CD4-positive, alpha-beta T cell treated with Interleukin-1 beta for 1 hour (primary cell): ENCODE measurements around the gene ALDH3B1.

Experiments
- DNase-seq, 2 donors: peaks; one replicate each; pipeline ENCODE4 v3.0.0-alpha.2; 2020 to 2022

The ALDH3B1 gene

DNA sequence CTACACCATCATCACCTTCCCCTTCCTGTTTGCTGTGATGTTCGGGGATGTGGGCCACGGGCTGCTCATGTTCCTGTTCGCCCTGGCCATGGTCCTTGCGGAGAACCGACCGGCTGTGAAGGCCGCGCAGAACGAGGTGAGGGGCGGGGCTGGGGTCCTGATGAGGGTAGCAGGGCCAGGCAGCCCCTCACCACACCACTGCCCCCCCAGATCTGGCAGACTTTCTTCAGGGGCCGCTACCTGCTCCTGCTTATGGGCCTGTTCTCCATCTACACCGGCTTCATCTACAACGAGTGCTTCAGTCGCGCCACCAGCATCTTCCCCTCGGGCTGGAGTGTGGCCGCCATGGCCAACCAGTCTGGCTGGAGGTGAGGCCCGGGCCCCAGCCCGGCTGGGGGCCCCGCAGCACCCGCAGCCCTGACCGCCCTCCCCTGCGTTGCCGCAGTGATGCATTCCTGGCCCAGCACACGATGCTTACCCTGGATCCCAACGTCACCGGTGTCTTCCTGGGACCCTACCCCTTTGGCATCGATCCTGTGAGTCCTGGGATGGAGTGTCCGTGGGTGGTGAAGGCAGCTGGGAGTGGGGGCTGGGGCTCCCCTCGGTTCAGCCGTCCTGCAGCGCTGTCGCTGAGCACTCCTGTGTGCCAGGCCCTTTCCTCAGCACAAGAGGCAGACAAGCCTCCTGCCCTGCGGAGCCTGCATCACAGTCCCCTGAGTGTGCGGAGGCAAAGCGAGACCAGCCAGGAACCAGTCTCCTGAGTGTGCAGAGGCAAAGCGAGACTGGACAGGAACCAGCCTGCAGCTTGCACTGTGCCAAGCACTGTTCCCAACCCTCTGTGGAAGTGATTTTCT, 37.5 kb downstream of the ALDH3B1 start:
- no peak for DNase-seq

DNA sequence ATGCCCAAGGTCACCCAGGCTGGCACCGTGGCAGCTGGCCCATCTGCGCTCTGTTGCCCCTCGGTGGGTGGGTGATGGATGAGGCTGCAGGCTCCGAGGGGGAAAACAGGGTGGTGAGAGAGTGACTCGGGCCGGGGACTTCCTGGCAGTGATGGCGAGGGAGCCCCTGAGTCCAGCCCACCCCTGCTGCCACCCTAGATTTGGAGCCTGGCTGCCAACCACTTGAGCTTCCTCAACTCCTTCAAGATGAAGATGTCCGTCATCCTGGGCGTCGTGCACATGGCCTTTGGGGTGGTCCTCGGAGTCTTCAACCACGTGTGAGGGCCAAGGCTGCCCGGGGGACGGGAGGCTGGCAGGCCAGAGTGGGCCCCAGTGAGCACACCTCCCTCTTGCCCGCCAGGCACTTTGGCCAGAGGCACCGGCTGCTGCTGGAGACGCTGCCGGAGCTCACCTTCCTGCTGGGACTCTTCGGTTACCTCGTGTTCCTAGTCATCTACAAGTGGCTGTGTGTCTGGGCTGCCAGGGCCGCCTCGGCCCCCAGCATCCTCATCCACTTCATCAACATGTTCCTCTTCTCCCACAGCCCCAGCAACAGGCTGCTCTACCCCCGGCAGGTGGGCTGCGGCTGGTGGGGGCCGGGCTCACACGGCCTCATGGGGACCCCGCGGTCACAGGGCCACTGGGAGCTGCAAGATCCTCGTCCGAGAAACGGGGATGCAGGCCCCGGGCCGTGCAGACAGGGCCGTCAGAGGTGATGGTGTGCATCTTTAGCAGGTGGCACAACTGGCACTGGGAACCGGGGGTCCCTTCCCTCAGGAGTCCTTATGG, 38.8 kb downstream of the ALDH3B1 start:
- DNase-seq: no peak

DNA sequence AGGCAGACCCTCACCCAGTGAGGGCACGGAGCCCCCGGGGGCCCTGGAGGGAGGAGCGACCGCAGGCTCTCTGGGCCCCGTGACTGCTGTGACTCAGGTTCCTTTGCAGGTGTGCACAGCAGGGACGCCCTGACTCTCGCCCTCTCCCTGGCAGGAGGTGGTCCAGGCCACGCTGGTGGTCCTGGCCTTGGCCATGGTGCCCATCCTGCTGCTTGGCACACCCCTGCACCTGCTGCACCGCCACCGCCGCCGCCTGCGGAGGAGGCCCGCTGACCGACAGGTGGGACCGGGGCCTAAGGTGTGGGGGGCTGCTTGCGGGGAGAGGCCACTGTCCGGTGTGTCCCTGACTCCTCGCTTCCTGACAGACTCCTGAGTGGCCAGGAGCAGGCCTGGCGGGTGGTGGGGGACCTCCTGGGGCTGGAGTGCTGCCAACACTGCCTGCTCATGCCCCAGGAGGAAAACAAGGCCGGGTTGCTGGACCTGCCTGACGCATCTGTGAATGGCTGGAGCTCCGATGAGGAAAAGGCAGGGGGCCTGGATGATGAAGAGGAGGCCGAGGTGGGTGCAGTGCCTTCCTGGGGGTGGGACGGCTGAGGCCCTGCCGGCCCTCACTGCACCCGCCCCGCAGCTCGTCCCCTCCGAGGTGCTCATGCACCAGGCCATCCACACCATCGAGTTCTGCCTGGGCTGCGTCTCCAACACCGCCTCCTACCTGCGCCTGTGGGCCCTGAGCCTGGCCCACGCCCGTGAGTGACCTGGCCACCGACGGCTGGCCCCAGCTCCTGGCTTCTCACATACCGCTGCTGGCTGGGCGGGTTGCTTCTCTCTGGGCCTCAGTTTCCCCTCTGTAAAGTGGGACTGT, 39.6 kb downstream of the ALDH3B1 start:
- no peak for DNase-seq

DNA sequence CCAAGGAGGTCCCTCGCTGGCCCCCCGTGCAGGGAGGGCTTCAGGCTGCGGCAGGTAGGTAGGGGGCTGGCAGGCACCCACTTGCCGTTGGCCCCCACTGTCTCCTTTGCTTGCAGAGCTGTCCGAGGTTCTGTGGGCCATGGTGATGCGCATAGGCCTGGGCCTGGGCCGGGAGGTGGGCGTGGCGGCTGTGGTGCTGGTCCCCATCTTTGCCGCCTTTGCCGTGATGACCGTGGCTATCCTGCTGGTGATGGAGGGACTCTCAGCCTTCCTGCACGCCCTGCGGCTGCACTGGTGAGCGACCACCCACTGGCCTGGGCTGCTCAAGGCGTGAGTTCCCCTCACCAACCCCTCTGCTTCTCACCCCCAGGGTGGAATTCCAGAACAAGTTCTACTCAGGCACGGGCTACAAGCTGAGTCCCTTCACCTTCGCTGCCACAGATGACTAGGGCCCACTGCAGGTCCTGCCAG, 40.3 kb downstream of the ALDH3B1 start:
- no peak for DNase-seq

DNA sequence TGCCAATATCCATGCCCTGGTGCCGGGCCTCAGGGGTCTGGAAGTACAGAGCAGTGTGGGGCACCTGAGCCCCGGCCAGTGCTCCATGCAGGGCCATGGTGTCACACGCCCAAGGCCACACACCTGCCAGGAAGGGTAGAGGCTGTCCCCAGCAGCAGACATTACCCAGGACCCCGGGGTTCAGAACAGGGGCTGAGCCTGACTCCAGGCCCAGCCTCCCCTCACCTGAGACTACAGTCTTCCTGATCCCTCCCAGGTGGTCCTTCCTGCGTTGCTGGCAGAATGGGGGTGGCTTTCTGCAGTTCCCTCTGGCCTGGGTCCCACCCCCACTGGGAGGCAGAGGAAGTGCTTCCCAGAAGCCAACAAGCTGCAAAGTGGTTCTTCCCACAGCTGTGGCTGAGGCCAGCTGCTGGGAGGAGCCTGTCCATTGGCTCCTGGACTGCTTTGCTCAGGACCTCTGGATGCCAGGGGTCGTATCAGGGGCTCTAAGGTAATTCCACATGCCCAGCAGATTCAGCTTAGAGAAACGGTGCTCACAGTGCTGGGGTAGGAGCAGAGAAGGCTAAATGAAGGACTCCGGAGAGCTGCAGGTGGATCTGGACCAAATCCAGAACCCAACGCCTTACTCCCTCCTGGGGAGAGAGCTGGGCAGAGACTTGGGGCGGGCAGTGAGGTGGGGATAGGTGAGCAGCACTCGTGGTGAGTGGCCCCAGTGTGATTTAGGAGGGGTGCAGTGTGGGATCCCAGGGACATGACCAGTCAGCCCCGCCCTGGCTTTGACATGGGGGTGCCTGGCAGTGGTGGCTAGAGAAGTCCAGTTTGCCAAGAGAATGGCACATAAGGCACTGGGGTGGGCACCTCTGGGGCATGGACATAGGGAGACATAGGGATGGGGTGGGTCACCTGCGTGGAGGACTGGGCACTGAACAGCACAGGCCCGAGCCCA, 41.3 kb downstream of the ALDH3B1 start:
- DNase-seq: no peak

DNA sequence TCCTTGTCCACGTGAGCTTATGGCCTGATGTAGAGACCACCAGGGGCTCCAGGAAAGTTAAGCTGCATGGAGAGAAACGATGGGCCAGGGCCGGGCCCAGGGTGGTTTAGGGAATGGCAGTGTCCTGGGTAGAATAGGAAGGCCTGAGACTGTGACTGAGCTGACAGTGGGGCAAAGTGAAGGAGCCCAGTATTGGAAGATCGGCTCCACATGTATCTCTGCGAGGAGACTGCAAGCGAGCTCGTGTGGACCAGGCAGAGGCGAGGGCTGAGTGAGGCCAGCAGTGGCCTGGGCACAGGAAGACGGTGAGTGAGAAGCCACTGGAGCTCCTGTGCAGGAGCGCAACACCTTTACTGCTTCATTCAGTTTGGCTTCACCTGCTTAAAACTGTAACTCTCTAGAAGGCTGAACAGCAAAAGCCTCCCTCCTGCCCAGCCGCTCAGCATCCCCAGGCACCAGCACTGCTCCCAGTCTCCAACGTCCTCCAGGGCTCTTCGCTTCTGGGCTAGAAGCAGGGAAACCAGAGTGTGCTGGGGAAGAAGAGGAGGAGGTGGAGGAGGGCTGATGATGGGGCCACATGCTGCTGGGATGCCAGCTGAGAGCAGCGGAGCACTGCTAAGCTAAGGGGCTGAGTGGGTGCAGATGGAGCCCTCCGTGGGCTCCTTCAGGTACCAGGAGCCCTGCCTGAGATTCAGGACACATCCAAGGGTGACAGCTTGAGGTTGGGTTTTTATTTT, 42.2 kb downstream of the ALDH3B1 start:
- no peak for DNase-seq

DNA sequence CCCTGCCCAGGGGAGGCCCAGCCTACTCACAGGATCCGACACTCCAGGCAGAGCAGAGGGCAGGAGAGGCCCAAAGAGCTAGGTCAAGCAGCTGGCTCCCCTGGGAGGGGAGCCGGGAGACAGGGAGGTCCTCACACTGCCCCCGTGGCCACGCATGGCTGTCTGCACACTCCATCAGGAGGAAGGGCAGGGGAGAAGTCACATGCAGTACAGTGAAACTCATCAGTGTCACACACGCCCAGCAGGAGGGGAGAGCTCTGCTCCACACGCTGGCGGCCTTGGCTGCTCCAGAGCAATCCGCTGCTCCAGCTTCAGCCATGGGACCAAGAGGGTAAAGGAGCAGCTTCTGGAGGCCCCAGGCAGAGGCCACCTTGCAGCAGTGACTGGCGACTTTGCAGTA, 43.0 kb downstream of the ALDH3B1 start:
- DNase-seq: no peak

DNA sequence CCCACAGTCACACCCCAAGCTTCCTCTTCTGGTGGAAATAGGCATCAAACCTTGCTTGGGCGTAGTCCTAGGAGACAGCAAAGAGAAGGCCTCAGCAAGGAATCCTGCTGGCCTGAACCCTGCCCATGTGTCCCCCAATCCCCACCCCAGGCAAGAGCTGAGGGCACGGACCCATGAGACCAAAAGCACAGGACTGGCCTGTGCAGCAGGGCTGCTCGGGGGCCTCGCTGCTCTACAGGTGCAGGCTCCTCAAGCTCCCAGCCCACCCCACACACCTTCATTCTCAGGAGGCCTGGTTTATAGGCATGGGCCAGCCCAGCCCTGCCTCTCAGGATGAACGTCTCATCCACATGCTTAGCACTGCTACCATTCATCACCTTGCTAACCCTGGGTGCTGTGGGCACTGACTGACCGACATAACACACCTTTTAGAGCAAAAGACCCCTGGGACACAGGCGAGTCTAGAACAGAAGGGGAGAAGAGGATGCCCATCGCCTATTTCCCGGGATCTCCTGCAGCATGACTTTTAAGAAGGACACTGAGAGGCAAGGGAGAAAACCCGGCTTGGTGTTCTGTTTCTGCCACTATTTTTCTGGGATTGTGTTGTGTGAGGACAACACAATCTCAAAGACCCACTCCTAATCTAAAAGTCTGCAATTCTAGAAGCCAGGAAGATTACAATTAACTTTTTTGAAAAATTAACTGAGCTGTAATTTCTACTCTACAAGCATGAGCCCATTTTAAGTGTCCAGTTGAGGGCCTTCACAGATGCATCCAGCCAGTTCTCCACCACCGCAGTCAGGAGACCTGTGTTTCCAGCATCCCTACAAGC, 44.1 kb downstream of the ALDH3B1 start:
- DNase-seq: no peak

DNA sequence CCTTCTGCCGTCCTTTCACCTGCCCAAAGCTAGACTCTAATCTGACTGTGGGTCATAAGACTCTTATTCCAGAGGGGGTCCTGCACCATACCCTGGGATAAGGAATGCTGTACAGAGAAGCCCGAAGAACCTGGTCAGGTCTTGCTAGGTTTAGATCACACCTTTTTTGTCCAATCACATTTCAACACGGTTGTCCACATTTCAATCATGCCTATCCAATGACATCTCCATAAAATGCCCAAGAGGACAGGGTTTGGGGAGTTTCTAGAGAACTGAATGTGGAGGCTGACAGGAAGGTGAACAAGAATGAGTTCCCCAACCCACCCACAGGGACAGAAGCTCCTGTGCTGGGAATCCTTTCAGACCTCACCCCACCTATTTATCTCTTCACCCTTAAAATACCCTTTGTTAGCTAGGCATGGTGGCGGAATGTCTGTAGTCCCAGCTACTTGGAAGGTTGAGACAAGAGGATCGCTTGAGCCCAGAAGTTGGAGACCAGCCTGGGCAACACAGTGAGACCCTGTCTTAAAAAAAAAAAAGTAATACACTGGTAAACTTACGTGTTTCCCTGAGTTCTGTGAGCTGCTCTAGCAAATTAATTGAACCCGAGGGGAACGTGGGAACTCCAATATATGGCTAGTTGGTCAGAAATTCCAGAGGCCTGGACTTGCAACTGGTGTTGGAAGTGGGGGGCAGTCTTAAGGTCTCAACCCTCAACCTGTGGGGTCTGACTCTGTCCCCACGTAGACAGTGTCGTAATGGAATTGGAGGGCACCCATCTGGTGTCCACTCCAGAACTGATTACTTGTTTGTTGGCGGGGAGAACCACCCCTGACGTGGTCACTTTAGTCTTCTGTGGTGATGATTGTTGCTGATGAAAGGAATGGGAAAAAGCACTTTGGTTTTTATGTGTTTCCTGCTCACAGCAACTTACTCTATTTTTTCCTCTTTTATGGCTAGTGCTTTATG, 46.5 kb downstream of the ALDH3B1 start:
- DNase-seq: no peak

DNA sequence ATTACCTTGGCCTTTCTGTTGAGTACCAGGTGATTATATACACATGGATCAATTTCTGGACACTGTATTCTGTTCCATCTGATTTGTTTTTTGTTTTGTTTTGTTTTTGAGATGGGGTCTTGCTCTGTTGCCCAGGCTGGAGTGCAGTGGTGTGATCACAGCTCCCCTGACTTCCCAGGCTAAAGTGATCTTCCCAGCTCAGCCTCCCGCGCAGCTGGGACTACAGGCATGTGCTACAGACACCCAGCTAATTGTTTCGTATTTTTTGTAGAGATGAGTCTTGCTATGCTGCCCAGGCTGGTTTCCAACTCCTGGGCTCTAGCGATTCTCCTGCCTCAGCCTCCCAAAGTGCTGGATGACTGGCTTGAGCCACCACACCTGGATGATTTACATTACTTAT, 47.7 kb downstream of the ALDH3B1 start:
- DNase-seq: no peak

DNA sequence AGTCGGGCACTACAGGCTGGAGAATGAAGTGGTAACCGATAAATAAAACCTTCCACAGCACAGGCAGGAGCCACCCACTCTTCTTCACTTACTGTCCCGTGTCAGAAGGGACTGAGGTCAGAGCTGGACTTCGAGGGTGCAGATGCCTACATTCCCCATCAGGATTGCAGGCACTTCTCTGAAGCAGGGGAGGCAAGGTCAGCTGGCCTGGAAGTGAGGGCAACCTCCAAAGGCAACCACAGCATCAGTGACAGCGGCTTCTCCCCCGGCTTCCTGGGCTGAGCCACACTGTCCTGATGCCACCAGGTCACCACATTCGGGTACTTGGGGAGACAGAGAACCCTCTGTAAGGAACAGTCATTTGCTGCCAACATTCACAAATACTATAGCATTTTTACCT, 51.4 kb downstream of the ALDH3B1 start:
- no peak for DNase-seq

DNA sequence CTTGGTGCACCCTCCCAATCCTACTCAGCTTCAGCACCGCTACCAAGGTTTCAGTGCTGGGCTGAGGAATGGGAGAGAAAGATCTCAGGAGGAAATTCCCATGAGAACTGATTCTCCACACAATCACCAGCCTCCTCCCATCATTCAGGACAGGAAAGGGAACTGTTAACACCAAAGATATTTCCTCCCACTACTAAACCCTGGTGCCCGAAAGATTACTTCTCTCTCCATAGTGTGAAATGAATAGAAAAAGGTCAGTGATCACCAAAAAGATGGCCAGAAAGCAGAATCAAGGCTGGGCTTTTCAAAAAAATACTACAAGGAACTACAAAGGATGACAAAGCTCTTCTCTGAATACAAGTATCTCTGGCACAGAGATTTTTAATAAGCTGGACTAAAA, 54.8 kb downstream of the ALDH3B1 start:
- DNase-seq: no peak

DNA sequence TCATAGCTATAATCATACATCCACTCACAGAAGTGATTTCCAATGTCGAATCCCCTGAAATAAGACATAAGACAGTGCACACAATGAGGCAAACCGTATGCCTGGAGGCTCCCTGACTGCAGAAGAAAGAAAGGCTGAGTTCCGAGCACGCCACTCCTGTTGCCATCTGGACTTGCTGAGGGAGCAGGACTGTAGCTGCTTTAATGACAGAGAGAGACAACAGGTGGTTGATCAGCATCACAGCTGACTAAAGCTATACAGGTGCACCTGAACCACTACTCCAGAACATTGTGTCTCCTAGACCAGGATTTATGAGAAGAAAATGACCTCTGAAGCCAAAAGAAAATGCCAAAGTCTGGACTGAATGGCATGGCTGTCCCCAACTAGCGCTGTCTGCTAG, 55.7 kb downstream of the ALDH3B1 start:
- no peak for DNase-seq

DNA sequence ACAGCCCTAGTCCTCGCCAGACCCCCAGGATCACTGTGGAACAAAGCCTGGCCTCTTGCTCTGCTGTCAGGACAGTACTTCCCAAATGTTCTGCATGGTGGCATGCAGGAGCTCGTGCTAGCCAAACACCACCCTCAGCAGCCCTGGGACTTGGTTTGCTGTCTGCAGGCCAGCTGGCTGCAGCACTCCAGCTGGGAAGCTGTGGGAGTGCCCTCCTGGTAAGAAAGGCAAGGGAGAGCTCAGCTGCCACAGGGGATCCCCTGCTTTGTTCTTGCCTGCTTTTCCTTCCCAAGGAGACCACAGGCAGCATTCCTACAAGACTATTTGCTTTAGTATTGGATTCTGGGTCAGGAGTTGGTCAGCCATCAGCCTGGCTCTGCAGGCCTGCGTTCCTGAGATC, 56.6 kb downstream of the ALDH3B1 start:
- no peak for DNase-seq

DNA sequence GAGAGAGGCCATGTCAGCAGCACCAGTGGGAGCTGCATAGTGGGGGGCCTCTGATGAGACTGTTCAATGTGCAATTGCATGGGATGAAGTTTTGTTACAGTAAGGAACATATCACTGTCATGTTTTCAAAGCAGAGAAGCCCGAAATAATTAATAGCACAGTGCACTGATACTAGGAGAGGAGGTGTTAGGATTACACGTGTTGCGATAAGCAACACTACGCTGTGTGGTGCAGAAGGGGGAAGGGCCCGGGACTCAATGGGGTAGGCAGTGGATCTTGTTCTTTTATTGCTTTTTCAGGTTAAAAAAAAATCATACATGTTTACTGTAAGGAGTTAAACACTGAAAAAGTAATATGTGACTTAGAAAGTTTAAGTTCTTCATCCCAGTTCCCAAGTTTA, 57.9 kb downstream of the ALDH3B1 start:
- no peak for DNase-seq

DNA sequence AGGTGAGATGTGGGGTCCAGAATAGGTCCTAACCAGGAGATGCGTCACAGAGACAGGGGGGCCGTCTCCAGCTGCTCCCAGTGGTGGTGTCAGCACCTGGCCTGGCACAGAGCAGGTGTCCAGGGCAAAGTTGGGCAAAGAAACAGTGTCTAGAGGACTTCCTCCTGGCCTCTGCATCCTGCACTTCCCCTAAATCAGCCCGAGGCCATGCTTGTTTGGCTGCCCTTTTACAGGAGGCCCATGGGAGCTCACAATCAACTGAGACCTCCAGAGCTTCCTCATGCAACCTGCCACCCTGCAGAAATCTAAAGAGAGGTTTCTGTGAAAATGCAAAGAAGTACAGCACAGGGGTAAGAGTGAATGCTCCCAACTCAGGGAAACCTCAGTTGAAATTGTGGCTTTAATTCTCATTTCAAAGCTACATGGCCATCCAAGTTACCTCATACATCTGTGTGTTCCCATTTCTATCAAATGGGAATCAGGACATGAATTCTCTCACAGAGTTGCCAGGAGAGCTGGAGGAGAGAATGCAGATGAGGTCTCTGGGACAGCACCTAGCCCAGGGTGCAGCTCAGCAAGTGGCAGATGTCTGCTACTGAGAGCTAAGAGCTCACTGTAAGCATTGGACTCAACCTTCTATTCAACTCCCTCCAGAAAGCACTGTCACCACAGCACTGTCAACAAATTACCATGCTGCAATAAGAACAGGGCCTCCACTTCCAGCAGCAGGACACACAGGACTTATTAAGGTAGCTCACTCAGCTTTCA, 61.3 kb downstream of the ALDH3B1 start:
- DNase-seq: no peak

DNA sequence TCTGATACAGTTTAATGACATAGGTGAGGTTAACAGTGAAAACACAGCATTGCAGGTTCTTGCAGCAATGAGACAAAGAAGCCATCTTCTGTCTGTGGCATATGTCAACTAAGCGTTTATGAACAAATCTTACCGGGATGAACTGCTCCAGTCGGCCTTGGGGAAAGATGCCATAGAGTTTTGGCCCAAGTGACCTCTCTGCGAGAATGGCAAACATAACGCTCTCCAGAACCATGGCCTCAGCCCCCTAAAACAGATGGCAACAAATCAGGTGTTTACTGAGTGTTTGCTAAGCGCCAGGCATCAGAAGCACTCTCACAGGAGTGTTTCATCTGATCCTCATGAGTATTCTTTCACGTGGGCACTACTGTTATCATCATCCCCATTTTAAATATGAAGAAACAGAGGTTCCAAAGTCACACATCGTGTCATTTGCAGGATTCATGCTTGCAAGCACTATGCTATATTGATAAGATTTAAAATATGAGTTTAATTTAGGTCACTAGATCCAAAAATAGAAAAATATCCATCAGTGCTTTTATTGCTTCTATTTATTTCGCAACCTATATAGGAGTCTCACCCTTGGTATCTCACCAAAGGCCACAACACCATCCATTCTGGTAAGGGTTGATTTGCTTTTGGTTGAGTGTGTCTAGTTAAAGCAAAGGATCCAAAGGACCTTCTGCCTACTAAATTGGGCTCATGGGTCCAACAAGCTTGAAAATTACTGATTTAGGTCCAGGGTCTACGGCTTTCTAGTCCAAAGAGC, 64.6 kb downstream of the ALDH3B1 start:
- no peak for DNase-seq
